A549 (cell line): ENCODE data around the gene BICRA. TPM values are rescaled to one million over a fixed set of nuclear protein-coding genes. Genes with fewer than 3 reads are reported as not detected.

Source experiments
- ATAC-seq, 2 experiments: fragments of 200-7000 bp in 1 of 2; fragments of >200 bp in 1 of 2; cut with Nextera tagmentation in 1 of 2; cut with Tn5 transposase in 1 of 2; 3 replicates each; pipeline versions ENCODE4 v1.8.0 to v1.9.1; 2018 to 2020; ENCODE audit warnings: mild to moderate bottlenecking in 1 of 2, moderate library complexity in 1 of 2
- CTCF ChIA-PET: fragments of 300-600 bp; sonication (Branson Sonifier 250); formaldehyde crosslinking; extraction: SDS; loops from one replicate; lab custom pipeline; 2021; ENCODE audit warnings: antibody characterized with exemption, inconsistent platforms; lab: Yijun Ruan, JAX
- POLR2A ChIA-PET: fragments of 350-600 bp; formaldehyde crosslinking; extraction: SDS; loops from one replicate; lab custom pipeline; 2021; ENCODE audit warnings: antibody characterized with exemption, inconsistent platforms; lab: Yijun Ruan, JAX
- DNase-seq, 2 experiments: peaks; one replicate each; pipeline versions ENCODE4 v3.0.0 to v3.0.0-alpha.2; 2011 to 2016; ENCODE audit warnings: low read depth in 1 of 2, low spot score in 1 of 2
- FAIRE-seq: peaks from 2 replicates; lab custom pipeline; 2011; peaks lifted over from hg19 to GRCh38; lab: Jason Lieb, UNC
- H3K27ac ChIP-seq, 2 experiments: fragments of >200 bp; sonication (Bioruptor Twin); formaldehyde crosslinking; 3 replicates each; pipeline ENCODE4 v1.5.1; 2016 to 2017
- H3K4me1 ChIP-seq: fragments of >200 bp; sonication (Bioruptor Twin); formaldehyde crosslinking; 3 replicates; pipeline ENCODE4 v1.6.1; 2016
- H3K4me2 ChIP-seq: fragments of >200 bp; sonication (Bioruptor Twin); formaldehyde crosslinking; 3 replicates; pipeline ENCODE4 v1.6.1; 2016
- H3K4me3 ChIP-seq: fragments of >200 bp; sonication (Bioruptor Twin); formaldehyde crosslinking; 3 replicates; pipeline ENCODE4 v1.5.1; 2016
- H3K9me3 ChIP-seq: fragments of >200 bp; sonication (Bioruptor Twin); formaldehyde crosslinking; 3 replicates; pipeline ENCODE4 v1.6.1; 2016
- BHLHE40 ChIP-seq: IDR thresholded peaks from 2 replicates; pipeline ENCODE4 v1.6.1; 2012; ENCODE audit warnings: low read depth, low read length, inconsistent platforms
- CBX2 ChIP-seq: fragments of 200-600 bp; sonication (generic); IDR thresholded peaks from 2 replicates; pipeline ENCODE4 v1.6.1; 2016; ENCODE audit warnings: low read depth, mild to moderate bottlenecking, borderline replicate concordance
- CHD4 ChIP-seq: fragments of 200-600 bp; sonication (generic); IDR thresholded peaks from 2 replicates; pipeline ENCODE4 v1.6.1; 2016; ENCODE audit warnings: antibody characterized with exemption, mild to moderate bottlenecking, borderline replicate concordance
- EP300 ChIP-seq, 2 experiments: fragments of >200 bp; sonication (Bioruptor Twin); formaldehyde crosslinking; IDR thresholded peaks; 2 replicates in 1 of 2; 3 replicates in 1 of 2; pipeline ENCODE4 v1.6.1; 2016 to 2017
- FOSB ChIP-seq: fragments of 250-450 bp; sonication (Bioruptor Pico); IDR thresholded peaks from 2 replicates; pipeline ENCODE4 v1.5.0; 2020; ENCODE audit warnings: mild to moderate bottlenecking, moderate library complexity
- FOSL2 ChIP-seq, 2 experiments: fragments of 450-650 bp in 1 of 2; fragments of >200 bp in 1 of 2; sonication (Bioruptor Twin) in 1 of 2; formaldehyde crosslinking; IDR thresholded peaks; 2 replicates each; pipeline versions ENCODE4 v1.5.0 to v1.6.1; 2016 to 2020; ENCODE audit warnings: mild to moderate bottlenecking in 1 of 2, moderate library complexity in 1 of 2
- HEYL ChIP-seq: fragments of 250-450 bp; sonication (Bioruptor Pico); IDR thresholded peaks from 2 replicates; pipeline ENCODE4 v1.8.0; 2021; ENCODE audit warnings: mild to moderate bottlenecking, moderate library complexity
- HOXA7 ChIP-seq: fragments of 250-450 bp; sonication (Bioruptor Pico); IDR thresholded peaks from 2 replicates; pipeline ENCODE4 v1.5.0; 2020; ENCODE audit warnings: mild to moderate bottlenecking, moderate library complexity
- HOXB13 ChIP-seq: fragments of 250-450 bp; sonication (Bioruptor Pico); IDR thresholded peaks from 2 replicates; pipeline ENCODE4 v1.5.0; 2020; ENCODE audit warnings: low read depth, mild to moderate bottlenecking, moderate library complexity
- JUN ChIP-seq, 2 experiments: fragments of >200 bp; sonication (Bioruptor Twin); formaldehyde crosslinking; IDR thresholded peaks; 2 replicates in 1 of 2; 3 replicates in 1 of 2; pipeline ENCODE4 v1.6.1; 2016 to 2017
- KDM1A ChIP-seq: fragments of 200-600 bp; sonication (generic); IDR thresholded peaks from 2 replicates; pipeline ENCODE4 v1.6.1; 2016; ENCODE audit warnings: low read depth, mild to moderate bottlenecking
- MYC ChIP-seq: IDR thresholded peaks from 2 replicates; pipeline ENCODE4 v1.6.1; 2012; ENCODE audit warnings: mild to moderate bottlenecking, inconsistent platforms, low read length, improper control_type of control experiment, borderline replicate concordance
- NR3C1 ChIP-seq: fragments of >200 bp; sonication (Bioruptor Twin); formaldehyde crosslinking; IDR thresholded peaks from 3 replicates; pipeline ENCODE4 v1.6.1; 2017
- POLR2A ChIP-seq: IDR thresholded peaks from 2 replicates; pipeline ENCODE4 v1.6.1; 2012; ENCODE audit warnings: mild to moderate bottlenecking, low read length
- RARB ChIP-seq: fragments of 250-450 bp; sonication (Bioruptor Pico); IDR thresholded peaks from 2 replicates; pipeline ENCODE4 v1.8.0; 2021; ENCODE audit warnings: mild to moderate bottlenecking, moderate library complexity
- RNF2 ChIP-seq: fragments of 200-600 bp; sonication (generic); IDR thresholded peaks from 2 replicates; pipeline ENCODE4 v1.6.1; 2016; ENCODE audit warnings: low read depth, mild to moderate bottlenecking, antibody characterized with exemption, moderate library complexity, borderline replicate concordance
- SMC3 ChIP-seq: fragments of >200 bp; sonication (Bioruptor Twin); formaldehyde crosslinking; IDR thresholded peaks from 3 replicates; pipeline ENCODE4 v1.6.1; 2018; ENCODE audit warnings: inconsistent platforms
- TFCP2L1 ChIP-seq: fragments of 250-450 bp; sonication (Bioruptor Pico); IDR thresholded peaks from 2 replicates; pipeline ENCODE4 v1.5.0; 2021; ENCODE audit warnings: mild to moderate bottlenecking
- WGBS: methylation state at CpG from one replicate; pipeline ENCODE4 v1.1.6; 2017; ENCODE audit errors: missing lambda C conversion rate; 5-methylcytosine and 5-hydroxymethylcytosine counted together
- polyA plus RNA-seq, 4 experiments: library from polyadenylated mRNA; depleted of rRNA in 3 of 4; stranded (reverse); fragments of >200 nt; fragmentation: RNase III in 1 of 4; extraction: RNeasy Plus Mini Kit Qiagen cat#74134 plus additional on column Dnase treatment in 1 of 4; gene quantifications; 2 replicates in 3 of 4; 3 replicates in 1 of 4; pipeline ENCODE4 v1.2.3, GENCODE V29; 2011 to 2017
- TF ChIP-seq, protein P1 (sequence below): fragments of 200-600 bp; sonication (generic); IDR thresholded peaks from 2 replicates; pipeline ENCODE4 v1.6.1; 2016; ENCODE audit warnings: antibody characterized with exemption, mild to moderate bottlenecking, moderate library complexity
- TF ChIP-seq, protein P2 (sequence below): fragments of 450-650 bp; IDR thresholded peaks from 2 replicates; pipeline ENCODE4 v1.6.1; 2014; ENCODE audit warnings: antibody characterized with exemption

Gene BICRA
- polyA plus RNA-seq, 2 of the 4 experiments (the other 2 are of a cell fraction): 0.83 to 12.4 TPM

DNA sequence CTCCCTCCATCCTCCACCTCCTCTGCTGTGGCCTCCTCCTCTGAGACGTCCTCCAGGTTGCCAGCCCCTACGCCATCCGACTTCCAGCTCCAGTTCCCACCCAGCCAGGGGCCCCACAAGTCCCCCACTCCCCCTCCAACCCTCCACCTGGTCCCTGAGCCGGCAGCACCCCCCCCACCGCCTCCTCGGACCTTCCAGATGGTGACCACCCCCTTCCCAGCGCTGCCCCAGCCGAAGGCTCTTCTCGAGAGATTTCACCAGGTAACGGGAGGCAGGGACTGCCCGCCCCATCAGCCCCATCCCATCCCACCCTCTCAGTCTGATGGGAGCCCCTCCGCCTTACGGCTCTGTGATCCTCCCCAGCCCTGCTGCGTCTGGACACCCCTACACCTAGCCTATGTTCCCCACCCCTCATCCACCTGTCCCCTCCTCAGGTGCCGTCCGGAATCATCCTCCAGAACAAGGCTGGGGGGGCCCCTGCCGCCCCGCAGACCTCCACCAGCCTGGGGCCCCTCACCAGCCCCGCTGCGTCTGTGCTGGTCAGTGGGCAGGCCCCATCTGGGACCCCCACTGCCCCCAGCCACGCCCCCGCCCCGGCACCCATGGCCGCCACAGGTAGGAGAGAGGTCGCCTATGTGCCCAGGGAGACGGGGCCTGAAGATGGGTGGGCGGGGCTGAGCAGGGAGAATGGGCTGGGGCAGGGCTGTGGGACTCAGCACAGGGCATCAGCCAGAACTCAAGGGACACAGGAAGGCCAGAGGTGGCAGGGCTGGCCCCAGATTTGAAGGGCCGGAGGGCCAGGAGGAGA is 85.7 kb downstream of the BICRA start (continued):
- TF ChIP-seq RNF2: no peak
- no peak for TF ChIP-seq KDM1A

DNA sequence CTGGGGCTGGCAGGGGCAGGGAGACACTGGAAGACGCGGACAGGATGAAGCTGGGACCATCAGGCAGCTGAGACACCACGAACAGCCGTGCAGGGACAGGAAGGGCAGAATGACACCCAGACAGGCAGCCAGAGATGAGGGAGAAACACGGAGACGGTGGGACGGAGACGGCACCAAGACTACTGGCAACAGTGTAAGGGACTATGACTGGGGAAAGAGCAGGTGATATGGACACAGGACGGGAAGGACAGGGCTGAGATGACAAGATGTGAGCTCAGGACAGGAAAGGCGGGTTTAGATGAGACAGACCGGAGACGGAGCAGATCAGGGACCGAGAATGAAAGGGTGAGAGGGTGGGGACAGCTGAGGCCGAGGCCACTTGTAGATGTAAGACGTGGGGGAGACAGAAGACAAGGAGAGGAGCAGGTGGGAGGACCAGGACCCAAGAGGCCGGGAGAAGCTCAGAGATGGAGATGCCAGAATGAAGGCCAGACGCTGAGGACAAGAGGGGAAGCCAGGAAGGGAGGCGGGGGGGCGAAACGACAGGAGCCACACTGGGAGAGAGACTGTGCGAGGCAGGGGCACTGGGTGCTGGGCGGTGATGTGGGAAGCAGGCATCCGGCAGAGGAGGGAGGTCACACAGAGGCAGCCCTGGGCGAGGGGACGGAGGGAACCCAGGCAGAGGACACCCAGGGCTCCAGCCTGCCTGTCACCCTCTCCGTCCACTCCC is 86.8 kb downstream of the BICRA start:
- no peak overlapping the region for H3K4me2 ChIP-seq
- TF ChIP-seq SMC3 (no peak), KDM1A (no peak), CHD4 (no peak), RARB (CRISPR knock-in tag) (no peak)
- TF ChIP-seq, all 56 proteins: peak for 0
- Histone ChIP-seq H3K9me3 (no peaks in the 10 kb centered on the region), H3K27ac (no peak overlapping the region), H3K4me3 (no peak overlapping the region), H3K4me1 (peaks cover 4% of the 10 kb centered on the region)
- CTCF ChIA-PET: interaction anchor here (1.0 to 22.3 kb wide), 9 partner anchors 9 to 258 kb away, joined by 3 to 901 read pairs (median 7); partner anchors contain the start of genes EHD2, KPTN and NAPA
- DNase-seq (no peak), ATAC-seq (no peak), FAIRE-seq (no peak)
- POLR2A ChIA-PET: interaction anchor here (0.5 kb wide), 1 partner anchor 97 kb away, joined by 4 read pairs; no protein-coding TSS in a partner anchor
- 90% methylated on average over 26 of the region's 26 CpGs for WGBS

DNA sequence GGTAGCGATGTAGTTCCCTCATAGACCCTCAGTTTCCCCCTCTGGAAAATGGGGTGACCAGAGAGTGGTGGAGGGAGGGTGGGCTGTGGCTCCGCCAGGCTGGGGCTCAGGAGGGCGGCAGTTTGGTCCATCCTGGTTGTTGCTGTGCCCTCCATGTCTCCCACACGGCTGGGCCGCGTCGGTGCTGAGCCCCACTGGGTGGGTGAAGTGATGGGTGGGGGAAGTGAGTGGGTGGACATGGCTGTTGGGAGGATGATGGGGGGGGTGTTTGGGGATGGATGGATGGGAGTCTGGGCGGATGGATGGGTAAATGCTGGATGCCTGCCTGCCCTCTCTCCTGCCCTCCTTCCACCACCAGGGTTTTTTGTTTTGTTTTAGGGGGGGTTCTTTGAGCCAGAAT is 87.7 kb downstream of the BICRA start:
- TF ChIP-seq NR3C1 (no peak), HEYL (CRISPR knock-in tag) (no peak), MYC (no peak), FOSL2 (IDR thresholded peaks at IDR 0.05) (no peak), FOSL2 (CRISPR knock-in tag; IDR thresholded peaks at IDR 0.05) (no peak), HOXB13 (CRISPR knock-in tag) (no peak), HOXA7 (CRISPR knock-in tag) (no peak), JUN (IDR thresholded peaks at IDR 0.05) (no peak), BHLHE40 (no peak), POLR2A (no peak), FOSB (CRISPR knock-in tag) (no peak), CBX2 (no peak), RNF2 (no peak), EP300 (IDR thresholded peaks at IDR 0.05) (no peak), TFCP2L1 (CRISPR knock-in tag) (no peak)
- TF ChIP-seq, protein P1, sequence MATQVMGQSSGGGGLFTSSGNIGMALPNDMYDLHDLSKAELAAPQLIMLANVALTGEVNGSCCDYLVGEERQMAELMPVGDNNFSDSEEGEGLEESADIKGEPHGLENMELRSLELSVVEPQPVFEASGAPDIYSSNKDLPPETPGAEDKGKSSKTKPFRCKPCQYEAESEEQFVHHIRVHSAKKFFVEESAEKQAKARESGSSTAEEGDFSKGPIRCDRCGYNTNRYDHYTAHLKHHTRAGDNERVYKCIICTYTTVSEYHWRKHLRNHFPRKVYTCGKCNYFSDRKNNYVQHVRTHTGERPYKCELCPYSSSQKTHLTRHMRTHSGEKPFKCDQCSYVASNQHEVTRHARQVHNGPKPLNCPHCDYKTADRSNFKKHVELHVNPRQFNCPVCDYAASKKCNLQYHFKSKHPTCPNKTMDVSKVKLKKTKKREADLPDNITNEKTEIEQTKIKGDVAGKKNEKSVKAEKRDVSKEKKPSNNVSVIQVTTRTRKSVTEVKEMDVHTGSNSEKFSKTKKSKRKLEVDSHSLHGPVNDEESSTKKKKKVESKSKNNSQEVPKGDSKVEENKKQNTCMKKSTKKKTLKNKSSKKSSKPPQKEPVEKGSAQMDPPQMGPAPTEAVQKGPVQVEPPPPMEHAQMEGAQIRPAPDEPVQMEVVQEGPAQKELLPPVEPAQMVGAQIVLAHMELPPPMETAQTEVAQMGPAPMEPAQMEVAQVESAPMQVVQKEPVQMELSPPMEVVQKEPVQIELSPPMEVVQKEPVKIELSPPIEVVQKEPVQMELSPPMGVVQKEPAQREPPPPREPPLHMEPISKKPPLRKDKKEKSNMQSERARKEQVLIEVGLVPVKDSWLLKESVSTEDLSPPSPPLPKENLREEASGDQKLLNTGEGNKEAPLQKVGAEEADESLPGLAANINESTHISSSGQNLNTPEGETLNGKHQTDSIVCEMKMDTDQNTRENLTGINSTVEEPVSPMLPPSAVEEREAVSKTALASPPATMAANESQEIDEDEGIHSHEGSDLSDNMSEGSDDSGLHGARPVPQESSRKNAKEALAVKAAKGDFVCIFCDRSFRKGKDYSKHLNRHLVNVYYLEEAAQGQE: no peak
- TF ChIP-seq, protein P2, sequence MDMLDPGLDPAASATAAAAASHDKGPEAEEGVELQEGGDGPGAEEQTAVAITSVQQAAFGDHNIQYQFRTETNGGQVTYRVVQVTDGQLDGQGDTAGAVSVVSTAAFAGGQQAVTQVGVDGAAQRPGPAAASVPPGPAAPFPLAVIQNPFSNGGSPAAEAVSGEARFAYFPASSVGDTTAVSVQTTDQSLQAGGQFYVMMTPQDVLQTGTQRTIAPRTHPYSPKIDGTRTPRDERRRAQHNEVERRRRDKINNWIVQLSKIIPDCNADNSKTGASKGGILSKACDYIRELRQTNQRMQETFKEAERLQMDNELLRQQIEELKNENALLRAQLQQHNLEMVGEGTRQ: no peak
- WGBS: 93% methylated on average over 6 of the region's 8 CpGs
- DNase-seq (no peak), FAIRE-seq (no peak), ATAC-seq (no peak)
- H3K9me3 ChIP-seq: no peaks in the 10 kb centered on the region
- H3K27ac ChIP-seq: no peak overlapping the region
- POLR2A ChIA-PET: no interaction called here
- no peak overlapping the region for H3K4me3 ChIP-seq
- peaks cover 4% of the 10 kb centered on the region for H3K4me1 ChIP-seq
- CTCF ChIA-PET: interaction anchor here (1.1 to 22.3 kb wide), 12 partner anchors 9 to 259 kb away, joined by 3 to 901 read pairs (median 23); partner anchors contain the start of genes EHD2 and NAPA
- H3K4me2 ChIP-seq: no peak overlapping the region
